ENCODE results near the gene SFTPB.

- TF ChIP-seq EZH2 (IDR thresholded peaks at IDR 0.05; ENCODE audit: low read depth) (no peak), CTCF (conservative IDR thresholded peaks at IDR 0.05) (no peak)
Measured at GRCh38 chr2:85665264-85665937, 2.6 kb downstream of the SFTPB start.

All from PC-9 (cell line).